Measurements from ENCODE around the gene ROBO2.

GRCh38 chr3:77244981-77245380 lies 205.1 kb downstream of the ROBO2 start:
- TF ChIP-seq FOXA1 (IDR thresholded peaks at IDR 0.05): no peak
- no peak for TF ChIP-seq L3MBTL2 (conservative IDR thresholded peaks at IDR 0.05)
- TF ChIP-seq CTBP1 (IDR thresholded peaks at IDR 0.05; ENCODE audit: borderline replicate concordance): no peak
- no peak for TF ChIP-seq FOXK2 (IDR thresholded peaks at IDR 0.05)
- TF ChIP-seq HDGF (IDR thresholded peaks at IDR 0.05; ENCODE audit: borderline replicate concordance): no peak

Measured in HEK293T (cell line).